GM21723 (cell line): Measurements from ENCODE around the gene CHRM4.
A peak's percentile ranks its signal among the peaks of the same experiment; 100 is the strongest.

Experiments
- ATAC-seq: cut with Tn5 transposase; IDR thresholded peaks from one replicate; pipeline ENCODE4 v1.9.1; 2021; ENCODE audit warnings: mild to moderate bottlenecking, moderate library complexity; ENCODE audit not compliant: unreplicated experiment

CHRM4 gene

DNA sequence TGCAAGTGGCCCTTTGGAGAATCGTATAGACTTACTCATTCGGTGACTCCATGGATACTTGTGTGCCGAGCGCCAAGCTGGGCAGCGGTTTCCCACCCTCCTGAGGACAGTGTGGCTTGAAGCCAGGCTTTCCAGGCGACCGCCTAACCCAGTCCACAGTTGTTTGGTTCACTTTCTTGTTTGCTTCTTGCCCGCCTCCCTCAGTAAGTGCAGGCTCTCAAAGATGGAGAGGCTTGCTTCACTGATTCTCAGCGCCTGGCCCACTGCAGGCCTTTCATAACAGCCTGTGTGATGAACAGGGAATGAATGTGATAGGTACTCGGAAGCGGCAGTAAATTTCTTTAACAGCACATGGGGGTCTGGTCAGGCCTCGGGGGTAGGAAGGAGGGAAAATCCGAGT, 21.3 kb downstream of the CHRM4 start:
- ATAC-seq: no peak

DNA sequence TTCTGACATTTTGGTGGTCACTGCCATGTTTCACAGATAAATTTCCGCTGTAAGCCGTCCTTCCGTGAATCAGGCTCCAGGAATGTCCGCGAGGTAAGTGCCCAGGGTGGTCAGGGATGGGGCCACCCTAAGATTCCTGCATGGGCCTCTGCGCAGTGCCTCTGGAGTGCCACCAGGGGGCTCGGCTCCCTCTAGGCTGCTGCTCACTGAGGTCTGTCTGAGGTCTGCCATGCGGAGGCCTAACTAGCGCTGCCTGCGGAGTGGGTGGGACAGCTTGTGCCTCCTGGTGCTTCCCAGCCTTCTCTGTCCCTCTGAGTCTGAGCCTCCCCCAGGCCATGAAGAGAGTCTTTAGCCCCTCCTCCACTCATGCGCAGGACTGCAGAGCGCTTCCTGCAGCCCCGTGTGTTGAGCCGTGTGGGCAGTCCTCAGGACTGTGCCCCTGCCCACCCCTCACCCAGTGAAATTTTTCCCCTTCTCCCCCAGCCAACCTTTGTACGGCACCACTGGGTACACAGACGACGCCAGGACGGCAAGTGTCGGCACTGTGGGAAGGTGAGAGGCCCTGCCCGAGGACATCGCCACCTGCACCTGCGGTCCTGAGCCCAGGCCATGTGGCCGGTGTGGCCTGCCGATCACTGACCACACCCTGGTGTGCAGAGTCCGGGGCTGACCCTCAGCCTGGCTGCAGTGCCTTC, 22.0 kb downstream of the CHRM4 start:
- ATAC-seq: peak; percentile 53

DNA sequence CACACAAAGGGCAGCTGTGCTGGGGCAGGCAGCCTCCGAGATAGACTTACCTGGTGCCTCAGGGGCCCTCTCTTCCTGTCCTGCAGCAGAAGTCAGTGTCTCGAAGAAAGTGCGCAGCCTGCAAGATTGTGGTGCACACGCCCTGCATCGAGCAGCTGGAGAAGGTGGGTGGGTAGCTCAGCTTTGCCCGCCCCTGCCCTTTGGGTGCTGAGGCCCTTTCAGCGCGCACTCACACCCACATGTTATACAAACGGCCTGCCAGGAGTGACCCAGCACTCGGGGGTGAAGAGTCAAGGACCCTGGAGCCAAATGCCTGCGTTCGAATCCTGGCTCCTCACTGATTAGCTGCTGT, 23.7 kb downstream of the CHRM4 start:
- ATAC-seq: no peak

DNA sequence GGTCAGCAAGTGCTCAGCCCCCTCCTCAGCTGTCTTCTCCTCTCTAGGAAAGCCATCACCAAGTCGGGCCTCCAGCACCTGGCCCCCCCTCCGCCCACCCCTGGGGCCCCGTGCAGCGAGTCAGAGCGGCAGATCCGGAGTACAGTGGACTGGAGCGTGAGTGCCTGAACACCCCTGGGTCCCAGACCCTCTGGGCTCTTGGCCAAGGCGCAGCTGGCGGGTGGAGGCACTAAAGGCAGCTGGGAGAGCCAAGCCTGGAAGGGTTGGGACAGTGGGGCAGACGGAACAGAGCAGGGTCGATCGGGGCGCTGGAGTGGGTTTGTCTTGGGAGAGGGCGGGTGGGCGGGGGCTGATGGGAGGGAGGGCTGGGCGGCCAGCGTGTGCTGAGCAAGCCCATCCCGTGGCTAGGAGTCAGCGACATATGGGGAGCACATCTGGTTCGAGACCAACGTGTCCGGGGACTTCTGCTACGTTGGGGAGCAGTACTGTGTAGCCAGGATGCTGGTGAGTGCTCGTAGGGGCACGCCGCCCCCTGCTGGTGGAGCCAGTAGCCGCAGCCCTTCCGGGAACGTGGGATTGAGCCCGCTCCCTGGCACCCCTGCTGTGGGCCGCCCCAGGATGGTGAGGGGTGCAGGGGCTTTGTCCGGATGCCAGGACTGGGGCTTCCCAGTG, 24.2 kb downstream of the CHRM4 start:
- no peak for ATAC-seq

DNA sequence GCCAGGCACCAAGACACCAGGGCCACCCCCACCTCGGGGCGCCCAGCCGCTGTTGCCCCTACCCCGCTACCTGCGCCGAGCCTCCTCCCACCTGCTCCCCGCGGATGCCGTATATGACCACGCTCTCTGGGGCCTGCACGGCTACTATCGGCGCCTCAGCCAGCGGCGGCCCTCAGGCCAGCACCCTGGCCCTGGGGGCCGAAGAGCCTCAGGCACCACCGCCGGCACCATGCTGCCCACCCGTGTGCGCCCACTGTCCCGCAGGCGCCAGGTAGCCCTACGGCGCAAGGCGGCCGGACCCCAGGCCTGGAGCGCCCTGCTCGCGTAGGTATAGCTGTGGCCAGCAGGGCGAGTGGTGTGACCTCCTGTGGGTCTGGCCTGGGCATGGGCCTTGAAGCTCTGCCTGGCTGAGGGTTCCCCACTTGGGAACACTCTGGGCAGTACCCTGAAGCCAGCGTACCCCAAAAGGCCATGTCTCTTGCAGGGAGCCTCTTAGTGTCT, 24.9 kb downstream of the CHRM4 start:
- no peak for ATAC-seq

DNA sequence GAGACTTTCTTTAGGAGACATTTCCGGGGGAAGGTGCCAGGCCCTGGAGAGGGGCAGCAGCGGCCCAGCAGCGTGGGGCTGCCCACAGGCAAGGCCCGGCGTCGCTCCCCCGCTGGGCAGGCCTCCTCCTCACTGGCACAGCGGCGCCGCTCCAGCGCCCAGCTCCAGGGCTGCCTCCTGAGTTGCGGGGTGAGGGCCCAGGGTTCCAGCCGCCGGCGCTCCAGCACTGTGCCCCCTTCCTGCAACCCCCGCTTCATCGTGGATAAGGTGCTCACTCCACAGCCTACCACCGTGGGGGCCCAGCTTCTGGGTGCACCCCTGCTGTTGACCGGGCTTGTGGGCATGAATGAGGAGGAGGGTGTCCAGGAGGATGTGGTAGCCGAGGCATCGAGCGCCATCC, 25.3 kb downstream of the CHRM4 start:
- no peak for ATAC-seq

DNA sequence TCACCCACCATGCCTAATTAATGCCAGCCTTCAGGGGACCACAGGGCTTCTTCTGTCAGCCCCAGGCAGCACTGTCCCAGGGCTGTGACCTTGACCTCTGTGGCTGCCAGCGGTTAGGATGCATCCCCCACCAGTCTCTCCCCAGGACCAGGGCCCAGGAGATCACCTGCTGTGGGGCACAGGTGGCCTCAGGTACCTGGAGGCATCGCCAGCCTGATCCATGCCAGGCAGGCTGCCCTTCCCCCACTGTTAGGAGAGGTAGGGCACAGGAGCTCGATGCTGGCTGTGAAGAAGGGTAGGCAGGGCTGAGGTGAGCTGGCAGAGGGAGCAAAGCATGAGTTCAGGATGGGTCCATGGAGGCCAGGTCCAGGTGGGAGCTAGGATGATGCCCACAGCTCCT, 26.8 kb downstream of the CHRM4 start:
- no peak for ATAC-seq

DNA sequence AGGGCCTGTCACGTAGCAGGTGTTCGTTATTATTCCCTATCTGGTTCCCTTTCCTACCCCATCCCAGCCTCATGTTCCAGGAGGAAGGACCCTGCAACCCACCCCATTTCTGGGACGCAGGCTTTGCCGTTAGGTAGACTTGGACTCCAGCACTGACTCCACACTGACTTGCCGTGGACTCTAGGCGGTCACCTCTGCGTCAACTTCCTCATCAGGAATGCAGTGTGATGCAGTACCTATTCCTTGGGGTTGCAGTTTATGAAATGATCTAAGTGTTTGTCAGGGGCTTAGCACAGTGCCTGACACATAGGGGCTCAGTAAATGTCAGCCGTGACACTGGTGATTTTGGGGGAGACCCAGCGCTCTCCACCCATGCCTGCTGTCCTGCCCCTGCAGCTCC, 27.5 kb downstream of the CHRM4 start:
- ATAC-seq: no peak

DNA sequence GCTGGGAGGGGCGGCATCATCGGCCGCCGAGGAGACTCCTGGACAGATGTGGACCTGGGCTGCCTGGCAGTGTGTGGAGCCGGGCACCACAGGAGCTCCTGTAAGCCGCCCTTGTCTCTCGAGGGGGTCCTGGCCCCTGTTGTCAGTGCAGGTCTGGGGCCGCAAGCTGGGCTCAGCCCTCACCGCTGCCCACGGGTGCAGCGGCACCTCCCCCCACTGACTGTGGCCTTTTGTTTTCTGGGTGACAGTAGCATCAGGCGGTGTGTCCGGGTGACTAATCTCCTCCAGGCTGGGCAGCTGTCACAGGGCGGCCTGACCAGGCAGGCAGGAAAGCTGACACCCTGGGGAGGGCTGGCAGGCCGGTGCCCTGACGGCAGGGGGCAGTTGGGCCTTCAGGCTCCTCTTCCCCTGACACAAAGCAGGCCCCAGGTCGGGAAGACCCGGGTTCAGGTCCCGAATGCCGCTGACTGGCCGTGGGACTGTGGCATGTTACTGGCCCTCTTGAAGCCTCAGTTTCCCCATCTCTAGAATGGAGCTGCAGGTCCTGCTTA, 28.0 kb downstream of the CHRM4 start:
- ATAC-seq: no peak

DNA sequence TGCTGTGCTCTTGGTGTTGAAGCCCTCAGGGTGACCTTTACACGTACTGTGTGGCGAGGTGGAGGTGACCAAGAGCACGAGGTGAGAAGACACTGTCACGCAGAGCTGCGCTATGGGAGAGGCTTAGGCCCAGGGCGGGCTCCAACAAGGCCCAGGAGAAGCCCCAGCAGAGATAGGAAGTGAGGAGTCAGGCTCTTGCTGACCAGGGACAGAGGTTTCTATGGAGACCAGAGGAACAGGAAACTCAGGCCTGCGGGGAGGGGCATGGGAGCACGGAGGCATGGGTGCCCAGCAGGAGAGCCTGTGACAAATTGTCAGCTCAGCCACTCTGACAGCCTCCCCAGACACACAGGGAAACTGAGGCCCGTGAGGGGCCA, 28.6 kb downstream of the CHRM4 start:
- no peak for ATAC-seq

DNA sequence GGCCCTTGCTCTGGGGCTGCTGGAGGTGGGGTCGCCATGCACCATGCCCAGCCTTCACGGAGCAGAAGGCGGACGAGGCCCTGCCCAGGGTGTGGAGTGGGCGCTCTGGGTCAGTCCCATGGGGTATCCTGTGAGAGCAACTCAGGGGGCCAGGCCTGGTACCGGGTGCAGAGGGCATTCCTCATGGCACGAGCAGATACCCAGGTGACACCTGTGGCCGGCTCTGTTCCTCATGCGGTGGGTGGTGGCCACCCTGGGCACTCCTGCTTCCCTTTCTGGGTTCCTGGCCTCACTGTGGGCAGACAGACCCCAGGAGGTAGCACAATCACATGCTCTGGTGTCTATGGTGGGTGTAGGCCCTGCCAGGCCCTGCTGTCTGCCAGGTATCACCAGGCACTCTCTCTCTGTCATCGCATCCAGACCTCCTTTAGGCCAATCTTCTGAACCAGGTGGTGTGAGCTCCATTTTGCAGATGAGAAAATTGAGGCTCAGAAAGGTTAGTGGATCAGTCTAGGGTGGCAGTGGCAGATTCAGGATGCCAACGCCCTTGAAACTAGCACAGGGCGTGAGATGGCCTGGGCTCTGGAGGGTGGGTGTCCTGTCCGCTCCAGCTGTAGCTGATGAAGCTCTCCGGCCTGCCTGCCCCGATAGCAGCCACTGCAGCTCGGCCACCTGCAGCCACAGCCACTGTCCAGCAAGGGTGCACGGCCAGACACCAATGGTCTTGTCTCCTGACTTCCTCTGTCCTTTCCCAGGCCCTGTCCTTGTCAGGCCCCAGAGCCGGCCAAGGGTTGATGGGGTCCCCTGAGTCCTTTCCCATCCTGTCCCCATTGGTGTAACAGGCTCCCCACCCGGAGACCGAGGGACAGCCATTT, 29.2 kb downstream of the CHRM4 start:
- ATAC-seq: no peak

DNA sequence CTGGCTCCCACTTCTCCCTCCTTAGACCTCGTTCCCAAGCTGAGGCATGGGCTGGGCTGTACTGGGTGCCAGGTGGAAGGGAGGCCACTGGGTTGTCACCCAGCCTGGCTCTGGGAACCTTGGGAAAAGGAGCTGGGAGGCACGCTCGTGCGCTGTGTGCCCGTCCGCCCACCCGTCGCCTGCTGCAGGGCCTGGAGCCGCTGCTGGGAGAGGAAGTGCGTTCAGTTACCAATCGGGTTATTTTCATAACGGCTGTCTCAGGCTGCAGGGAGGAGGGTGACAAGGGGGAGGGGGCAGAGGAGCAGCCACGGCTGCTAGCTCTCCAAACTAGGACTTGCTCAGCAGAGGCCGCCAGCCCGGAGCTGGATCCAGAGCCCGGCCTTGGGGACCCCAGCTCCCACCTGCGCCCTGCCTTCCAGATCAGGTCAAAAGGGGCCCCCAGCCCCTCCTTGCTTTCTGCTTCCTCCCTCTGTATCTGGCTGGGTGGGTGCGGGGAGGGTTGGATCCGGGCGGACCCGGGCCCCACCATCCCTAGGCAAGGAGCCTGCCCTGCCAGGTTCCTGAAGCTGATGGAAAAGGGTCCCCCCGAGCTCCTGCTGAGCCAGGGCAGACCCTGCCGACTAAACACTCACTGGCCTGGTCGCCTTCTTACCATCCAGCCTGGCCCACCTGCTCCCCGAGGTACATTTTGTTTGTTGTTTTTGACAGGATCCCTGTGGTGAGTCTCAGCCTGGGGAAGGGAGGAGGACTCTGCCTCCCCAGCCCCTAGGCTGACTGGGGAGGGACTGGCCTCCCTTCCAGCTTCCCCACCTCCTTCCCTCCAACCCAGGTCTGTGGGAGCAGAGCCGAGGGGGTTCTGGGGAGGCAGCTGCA, 30.1 kb downstream of the CHRM4 start:
- ATAC-seq: peak; percentile 94

DNA sequence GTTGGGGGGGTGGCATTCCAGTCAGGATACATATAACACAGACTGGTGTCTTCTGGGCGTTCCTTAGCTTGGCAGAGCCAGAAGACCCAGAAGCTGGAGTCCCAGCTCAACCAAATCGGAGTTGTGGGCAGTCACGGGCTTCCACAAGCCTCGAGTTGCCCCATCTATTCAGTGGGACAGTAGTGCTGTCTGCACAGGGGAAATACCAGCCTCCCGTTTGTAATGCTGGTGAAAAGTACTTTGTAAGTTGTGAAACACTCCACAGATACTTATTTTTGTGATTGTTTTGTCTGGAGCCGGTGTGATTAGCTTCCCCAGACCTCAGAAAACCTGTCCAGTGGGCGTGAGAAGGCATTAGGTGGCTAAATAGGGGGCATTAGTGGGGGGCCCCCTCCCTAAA, 30.7 kb downstream of the CHRM4 start:
- ATAC-seq: peak; percentile 17

DNA sequence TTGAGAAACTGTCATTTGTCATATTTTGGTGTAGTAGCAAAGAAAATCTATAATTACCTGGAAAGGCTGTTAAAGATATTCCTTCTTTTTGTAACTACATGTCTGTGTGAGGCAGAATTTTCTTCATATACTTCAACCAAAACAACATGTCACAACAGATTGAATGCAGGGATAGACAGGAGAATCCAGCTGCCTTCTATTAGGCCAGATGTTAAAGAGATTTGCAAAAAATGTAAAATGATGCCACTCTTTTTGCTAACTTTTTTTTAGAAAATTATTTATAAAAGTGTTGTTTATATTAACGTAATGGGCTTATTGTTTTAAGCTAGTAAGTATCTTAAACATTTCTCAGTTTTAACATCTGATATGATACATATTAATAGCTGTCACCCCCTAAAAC, 31.6 kb downstream of the CHRM4 start:
- ATAC-seq: no peak

DNA sequence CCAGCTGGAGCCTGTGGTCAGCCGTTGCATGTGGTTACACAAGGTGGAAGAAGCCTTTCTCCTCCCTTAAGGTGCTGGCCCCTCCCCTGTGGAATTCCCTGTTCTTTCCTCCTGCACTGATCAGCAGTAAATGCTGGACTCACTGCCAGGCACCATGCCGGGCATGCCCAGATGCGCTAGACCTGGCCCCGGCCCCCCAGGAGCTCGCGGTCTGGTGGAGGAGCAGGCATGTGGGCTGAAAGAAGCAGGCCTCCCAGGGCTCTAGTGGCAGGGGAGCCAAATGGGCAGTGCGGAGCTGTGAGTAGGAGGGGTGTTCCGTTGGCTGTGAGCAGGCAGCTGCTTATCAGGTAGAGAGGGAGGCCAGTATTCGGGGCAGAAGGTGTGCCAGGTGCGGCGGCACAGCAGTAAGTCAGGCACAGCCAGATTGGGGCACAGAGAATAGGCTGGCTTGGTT, 34.1 kb downstream of the CHRM4 start:
- ATAC-seq: no peak

DNA sequence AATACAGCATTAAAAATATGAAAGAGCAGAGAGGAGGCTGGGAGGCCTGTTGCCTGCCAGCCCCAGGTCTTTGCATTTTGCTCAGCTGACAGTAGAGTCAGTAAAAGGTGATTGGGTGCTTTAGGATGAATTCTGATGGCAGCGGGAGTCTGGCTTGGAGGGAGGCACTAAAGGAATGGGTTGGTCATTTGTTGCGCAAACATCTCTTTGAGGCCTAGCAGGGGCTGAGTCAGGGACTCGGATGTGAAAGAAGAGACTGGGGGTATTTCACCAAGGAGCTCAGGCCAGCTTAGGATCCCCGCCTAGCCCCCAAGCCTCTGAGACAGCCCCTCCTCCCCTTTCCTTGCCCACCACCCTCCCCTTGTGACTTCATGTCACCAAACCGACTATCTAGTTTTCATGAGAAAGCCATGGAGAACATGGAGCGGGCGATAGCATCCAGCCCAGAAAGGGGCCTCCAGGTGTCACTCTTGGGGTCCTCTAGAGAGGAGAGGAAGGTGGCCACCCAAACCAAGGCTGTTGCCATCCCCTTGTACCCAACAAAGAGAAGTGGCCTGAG, 34.6 kb downstream of the CHRM4 start:
- no peak for ATAC-seq

DNA sequence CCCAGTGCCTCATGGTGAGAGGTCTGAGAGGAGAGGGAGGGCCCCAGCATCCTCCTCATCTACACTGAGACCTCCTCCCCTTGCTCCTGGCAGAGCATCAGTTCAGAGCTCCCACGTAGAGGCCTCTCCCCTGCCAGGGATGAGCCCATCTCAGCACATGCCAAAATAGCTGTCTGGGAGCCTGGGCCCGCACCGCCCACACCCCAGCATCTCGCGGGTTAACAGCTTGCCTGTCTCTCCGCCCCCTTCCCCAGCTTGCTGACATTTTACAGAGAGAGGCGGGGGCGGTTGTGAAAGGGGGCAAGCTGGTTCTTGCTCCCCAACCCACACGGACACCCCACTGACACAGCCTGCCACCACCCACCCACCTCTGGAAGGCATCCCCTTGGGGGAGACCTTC, 37.9 kb downstream of the CHRM4 start:
- ATAC-seq: no peak

DNA sequence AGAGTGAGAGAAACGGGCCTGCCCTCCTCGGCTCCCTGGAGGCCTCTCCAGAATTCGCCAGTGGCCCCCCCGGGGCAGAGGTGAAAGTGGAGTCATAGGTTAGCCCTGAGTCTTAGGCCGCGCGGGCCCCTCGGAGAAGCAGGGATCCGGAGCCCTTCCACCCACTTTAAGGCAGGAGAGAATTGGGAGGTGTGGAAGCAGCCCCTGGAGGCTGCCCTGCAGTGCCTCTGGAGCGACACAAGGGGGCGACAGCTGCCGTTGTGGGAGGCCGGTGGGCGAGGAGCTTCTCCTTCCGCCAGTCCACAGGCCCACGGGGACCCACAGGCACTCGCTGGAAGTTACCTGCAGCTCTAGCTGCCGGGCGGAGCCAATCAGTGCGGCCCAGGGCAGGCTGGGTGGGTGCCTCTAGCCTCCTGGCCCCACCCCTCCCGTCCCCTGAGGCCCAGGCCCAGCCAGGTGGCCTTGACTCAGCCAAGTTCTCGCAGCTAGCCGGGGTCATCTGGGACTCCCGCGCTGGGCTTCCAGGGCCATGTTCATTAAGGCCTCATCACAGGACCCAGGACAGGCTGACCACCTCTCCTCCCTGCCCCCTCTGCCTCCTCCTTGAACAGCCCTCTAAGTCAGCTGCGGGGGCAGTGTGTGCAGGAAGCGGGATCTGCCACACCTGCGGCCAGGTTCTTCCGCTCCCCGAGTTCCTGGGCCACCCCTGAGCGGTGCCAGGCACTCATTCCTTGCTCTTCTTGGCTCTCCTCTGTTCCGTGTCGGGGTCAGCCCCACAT, 39.3 kb downstream of the CHRM4 start:
- ATAC-seq: no peak

DNA sequence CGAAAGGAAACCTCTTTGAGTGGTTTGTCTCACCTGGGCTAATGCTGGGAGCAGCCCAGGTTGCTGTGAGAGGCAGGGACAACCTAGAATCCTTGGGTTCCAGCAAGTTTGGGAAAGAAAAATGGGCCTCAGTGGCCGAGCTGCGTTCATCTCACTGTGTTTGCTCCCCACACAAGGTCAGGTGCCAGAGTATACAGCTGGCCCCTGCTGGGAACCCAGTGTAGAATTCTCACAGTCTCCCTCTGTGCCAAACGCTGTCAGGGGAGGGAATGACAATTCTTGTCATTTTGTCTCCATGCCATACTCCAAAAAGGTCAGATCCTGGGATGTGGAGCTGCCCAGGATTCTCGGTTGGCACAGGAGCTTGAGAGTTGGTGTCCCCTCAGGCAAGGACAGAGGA, 40.0 kb downstream of the CHRM4 start:
- no peak for ATAC-seq
